ENCODE data around the gene SRGAP3.

DNA sequence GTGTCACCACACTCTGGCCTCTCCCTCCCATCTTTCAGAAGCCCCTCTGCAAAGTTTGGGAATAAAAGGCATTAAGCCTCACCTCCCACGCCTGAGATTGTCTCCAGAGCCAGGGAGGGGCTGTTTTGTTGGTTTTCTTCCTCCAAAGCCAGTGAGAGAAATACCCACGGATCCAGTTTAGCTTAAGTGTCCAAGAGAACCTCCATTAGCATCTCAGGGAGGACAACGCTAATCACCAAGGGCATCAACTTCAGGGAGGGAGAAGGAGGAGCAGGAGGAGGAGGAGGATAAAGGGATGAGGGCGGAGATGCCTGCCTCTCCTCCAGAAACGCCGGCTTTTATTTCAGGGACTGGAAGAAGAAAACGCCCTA lies 101.6 kb downstream of the SRGAP3 start:
- TF ChIP-seq POLR2A (IDR thresholded peaks at IDR 0.05) (no peak), POLR2AphosphoS5 (IDR thresholded peaks at IDR 0.05) (no peak), EP300 (IDR thresholded peaks at IDR 0.05) (no peak)
- TF ChIP-seq, protein P1, sequence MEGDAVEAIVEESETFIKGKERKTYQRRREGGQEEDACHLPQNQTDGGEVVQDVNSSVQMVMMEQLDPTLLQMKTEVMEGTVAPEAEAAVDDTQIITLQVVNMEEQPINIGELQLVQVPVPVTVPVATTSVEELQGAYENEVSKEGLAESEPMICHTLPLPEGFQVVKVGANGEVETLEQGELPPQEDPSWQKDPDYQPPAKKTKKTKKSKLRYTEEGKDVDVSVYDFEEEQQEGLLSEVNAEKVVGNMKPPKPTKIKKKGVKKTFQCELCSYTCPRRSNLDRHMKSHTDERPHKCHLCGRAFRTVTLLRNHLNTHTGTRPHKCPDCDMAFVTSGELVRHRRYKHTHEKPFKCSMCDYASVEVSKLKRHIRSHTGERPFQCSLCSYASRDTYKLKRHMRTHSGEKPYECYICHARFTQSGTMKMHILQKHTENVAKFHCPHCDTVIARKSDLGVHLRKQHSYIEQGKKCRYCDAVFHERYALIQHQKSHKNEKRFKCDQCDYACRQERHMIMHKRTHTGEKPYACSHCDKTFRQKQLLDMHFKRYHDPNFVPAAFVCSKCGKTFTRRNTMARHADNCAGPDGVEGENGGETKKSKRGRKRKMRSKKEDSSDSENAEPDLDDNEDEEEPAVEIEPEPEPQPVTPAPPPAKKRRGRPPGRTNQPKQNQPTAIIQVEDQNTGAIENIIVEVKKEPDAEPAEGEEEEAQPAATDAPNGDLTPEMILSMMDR (IDR thresholded peaks at IDR 0.05), result no peak
